Smooth muscle cell (in vitro differentiated cells): ENCODE data around the gene TMF1. TPM values are rescaled to one million over a fixed set of nuclear protein-coding genes. Genes with fewer than 3 reads are reported as not detected.
A peak's percentile ranks its signal among the peaks of the same experiment; 100 is the strongest.

ENCODE experiments used
- DNase-seq: peaks from one replicate; lab custom pipeline; 2025; ENCODE audit not compliant: unreplicated experiment; lab: John Stamatoyannopoulos, UW
- H2AFZ ChIP-seq: fragments of 200-600 bp; sonication (generic); 2 replicates; pipeline ENCODE4 v1.6.0; 2016; ENCODE audit warnings: antibody characterized with exemption, low read depth, mild to moderate bottlenecking
- H3F3A ChIP-seq: fragments of 200-600 bp; sonication (generic); 2 replicates; pipeline ENCODE4 v1.6.0; 2017; ENCODE audit warnings: antibody characterized with exemption, low read depth
- H3K27ac ChIP-seq: fragments of 200-600 bp; sonication (generic); 2 replicates; pipeline ENCODE4 v1.5.1; 2016; ENCODE audit warnings: low read depth, mild to moderate bottlenecking
- H3K27me3 ChIP-seq: fragments of 200-600 bp; sonication (generic); 2 replicates; pipeline ENCODE4 v1.6.1; 2016; ENCODE audit warnings: low read depth, mild to moderate bottlenecking
- H3K36me3 ChIP-seq: fragments of 200-600 bp; sonication (generic); 2 replicates; pipeline ENCODE4 v1.5.1; 2016; ENCODE audit warnings: low read depth
- H3K4me1 ChIP-seq: fragments of 200-600 bp; sonication (generic); 2 replicates; pipeline ENCODE4 v1.5.1; 2016; ENCODE audit warnings: low read depth
- H3K4me2 ChIP-seq: fragments of 200-600 bp; sonication (generic); 2 replicates; pipeline ENCODE4 v1.6.0; 2016; ENCODE audit warnings: mild to moderate bottlenecking
- H3K4me3 ChIP-seq: fragments of 200-600 bp; sonication (generic); 2 replicates; pipeline ENCODE4 v1.5.1; 2016; ENCODE audit warnings: mild to moderate bottlenecking
- H3K79me2 ChIP-seq: fragments of 200-600 bp; sonication (generic); 2 replicates; pipeline ENCODE4 v1.6.0; 2016; ENCODE audit warnings: low read depth, mild to moderate bottlenecking
- H3K9ac ChIP-seq: fragments of 200-600 bp; sonication (generic); 2 replicates; pipeline ENCODE4 v1.6.0; 2016; ENCODE audit warnings: low read depth
- H3K9me3 ChIP-seq: fragments of 200-600 bp; sonication (generic); replicated peaks from 2 replicates; pipeline ENCODE4 v1.5.1; 2016; ENCODE audit warnings: low read depth
- H4K20me1 ChIP-seq: fragments of 200-600 bp; sonication (generic); 2 replicates; pipeline ENCODE4 v1.6.0; 2016; ENCODE audit warnings: low read depth
- WGBS: methylation state at CpG from one replicate; pipeline ENCODE4 v1.1.7; 2016; ENCODE audit warnings: low lambda C conversion rate; 5-methylcytosine and 5-hydroxymethylcytosine counted together
- polyA plus RNA-seq: library from polyadenylated mRNA; unstranded; fragments of >200 nt; fragmentation: Nextera tagmentation; extraction: Ambion mirVana; gene quantifications from 2 replicates; pipeline ENCODE4 v1.2.1, GENCODE V29; 2016
- total RNA-seq: library from RNA; depleted of rRNA; stranded (reverse); fragments of >200 nt; gene quantifications from 2 replicates; pipeline ENCODE4 v1.2.3, GENCODE V29; 2014
- TF ChIP-seq, protein P1 (sequence below): fragments of 200-600 bp; sonication (generic); IDR thresholded peaks from 2 replicates; pipeline ENCODE4 v1.5.1; 2017; ENCODE audit warnings: borderline replicate concordance, mild to moderate bottlenecking, antibody characterized with exemption; ENCODE audit not compliant: insufficient read depth, poor library complexity, severe bottlenecking

TMF1 gene
- total and polyA plus RNA-seq, 2 experiments from 2014 or later, result 28.9 to 63.0 TPM

DNA sequence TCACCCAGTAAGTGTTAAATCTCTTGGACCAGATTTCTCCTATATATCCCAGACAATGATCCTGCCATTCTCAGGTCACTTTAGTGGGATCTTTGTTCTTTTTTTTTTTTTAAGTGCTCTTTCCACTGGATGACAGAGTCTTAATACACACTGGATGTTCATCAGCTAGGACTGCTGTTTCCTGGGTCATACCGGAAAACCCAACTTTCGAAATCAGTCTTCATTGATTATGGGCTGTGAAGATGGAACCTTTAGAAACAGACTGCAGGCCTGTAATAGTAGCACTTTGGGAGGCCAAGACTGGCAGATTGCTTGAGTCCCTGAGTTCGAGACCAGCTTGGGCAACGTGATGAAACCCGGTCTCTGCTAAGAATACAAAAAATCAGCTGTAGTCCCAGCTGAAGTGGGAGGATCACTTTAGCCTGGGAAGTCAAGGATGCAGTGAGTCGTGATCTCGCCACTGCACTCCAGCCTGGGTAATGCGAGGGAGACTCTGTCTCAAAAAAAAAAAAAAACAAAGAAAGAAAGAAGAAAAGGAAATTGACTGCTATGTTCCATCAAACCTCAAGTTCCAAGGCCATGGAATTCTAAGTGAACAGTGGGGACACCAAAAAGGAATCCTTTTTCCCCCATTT, 40.9 kb downstream of the TMF1 start:
- Histone ChIP-seq H3F3A (peaks cover 7% of the 10 kb centered on the region), H3K4me3 (no peak overlapping the region), H4K20me1 (no peaks in the 10 kb centered on the region), H3K9ac (no peak overlapping the region), H3K36me3 (peaks cover 19% of the 10 kb centered on the region), H3K4me2 (no peak overlapping the region), H3K27ac (peak overlapping the region; percentile 92), H2AFZ (no peak overlapping the region), H3K4me1 (peaks cover 18% of the 10 kb centered on the region), H3K9me3 (no peaks in the 10 kb centered on the region), H3K79me2 (no peaks in the 10 kb centered on the region), H3K27me3 (no peaks in the 10 kb centered on the region)
- TF ChIP-seq, protein P1, sequence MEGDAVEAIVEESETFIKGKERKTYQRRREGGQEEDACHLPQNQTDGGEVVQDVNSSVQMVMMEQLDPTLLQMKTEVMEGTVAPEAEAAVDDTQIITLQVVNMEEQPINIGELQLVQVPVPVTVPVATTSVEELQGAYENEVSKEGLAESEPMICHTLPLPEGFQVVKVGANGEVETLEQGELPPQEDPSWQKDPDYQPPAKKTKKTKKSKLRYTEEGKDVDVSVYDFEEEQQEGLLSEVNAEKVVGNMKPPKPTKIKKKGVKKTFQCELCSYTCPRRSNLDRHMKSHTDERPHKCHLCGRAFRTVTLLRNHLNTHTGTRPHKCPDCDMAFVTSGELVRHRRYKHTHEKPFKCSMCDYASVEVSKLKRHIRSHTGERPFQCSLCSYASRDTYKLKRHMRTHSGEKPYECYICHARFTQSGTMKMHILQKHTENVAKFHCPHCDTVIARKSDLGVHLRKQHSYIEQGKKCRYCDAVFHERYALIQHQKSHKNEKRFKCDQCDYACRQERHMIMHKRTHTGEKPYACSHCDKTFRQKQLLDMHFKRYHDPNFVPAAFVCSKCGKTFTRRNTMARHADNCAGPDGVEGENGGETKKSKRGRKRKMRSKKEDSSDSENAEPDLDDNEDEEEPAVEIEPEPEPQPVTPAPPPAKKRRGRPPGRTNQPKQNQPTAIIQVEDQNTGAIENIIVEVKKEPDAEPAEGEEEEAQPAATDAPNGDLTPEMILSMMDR, result no peak
- 91% methylated on average over 8 of the region's 8 CpGs for WGBS
- DNase-seq, result no peak

DNA sequence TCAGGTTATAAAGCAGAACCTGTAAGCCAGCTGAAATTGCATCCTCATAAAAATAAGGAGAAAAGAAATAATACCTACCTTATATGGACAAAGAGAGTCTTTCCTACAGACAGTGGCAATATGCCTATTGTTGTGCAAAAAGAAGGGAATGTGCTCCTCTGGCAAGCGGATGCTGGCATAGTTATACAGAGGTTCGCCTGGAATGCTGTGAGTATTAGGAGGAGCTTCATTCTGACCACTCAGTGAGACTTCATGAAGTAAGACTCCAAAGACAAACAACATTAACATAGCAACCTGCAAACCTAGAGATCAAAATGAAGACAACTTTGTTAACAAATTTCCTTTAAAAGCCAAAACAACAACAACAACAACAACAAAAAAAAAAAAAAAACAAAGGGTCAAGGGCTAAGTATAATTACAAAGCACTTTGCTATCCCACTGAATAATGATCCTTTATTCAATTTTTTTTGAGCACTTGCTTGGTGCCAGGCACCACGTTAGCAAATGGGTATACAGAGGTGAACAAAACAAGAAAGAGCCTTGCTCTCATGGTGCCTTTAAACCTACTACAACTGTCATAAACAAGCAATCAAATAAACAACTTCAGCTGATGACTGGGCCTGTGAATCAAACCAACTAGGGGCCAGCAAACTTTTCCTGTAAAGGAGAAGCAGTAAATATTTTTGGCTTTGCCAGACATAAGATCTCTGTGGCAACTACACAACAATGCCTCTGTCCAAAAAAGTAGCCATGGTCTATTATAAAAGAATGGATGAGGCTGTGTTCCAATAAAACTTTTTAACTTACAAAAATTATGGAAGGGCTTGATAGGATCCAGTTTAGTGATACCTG, 42.3 kb downstream of the TMF1 start:
- H2AFZ ChIP-seq, result no peak overlapping the region
- H3K79me2 ChIP-seq, result no peaks in the 10 kb centered on the region
- no peaks in the 10 kb centered on the region for H4K20me1 ChIP-seq
- no peaks in the 10 kb centered on the region for H3K9me3 ChIP-seq
- H3K27me3 ChIP-seq, result no peaks in the 10 kb centered on the region
- peaks cover 24% of the 10 kb centered on the region for H3K36me3 ChIP-seq
- H3K4me1 ChIP-seq, result peaks cover 18% of the 10 kb centered on the region
- no peak overlapping the region for H3K4me2 ChIP-seq
- WGBS, result 42% methylated on average over 3 of the region's 3 CpGs
- no peak for DNase-seq
- no peak overlapping the region for H3K9ac ChIP-seq
- no peak overlapping the region for H3K4me3 ChIP-seq
- TF ChIP-seq, protein P1, result no peak
- no peaks in the 10 kb centered on the region for H3F3A ChIP-seq
- no peak overlapping the region for H3K27ac ChIP-seq

DNA sequence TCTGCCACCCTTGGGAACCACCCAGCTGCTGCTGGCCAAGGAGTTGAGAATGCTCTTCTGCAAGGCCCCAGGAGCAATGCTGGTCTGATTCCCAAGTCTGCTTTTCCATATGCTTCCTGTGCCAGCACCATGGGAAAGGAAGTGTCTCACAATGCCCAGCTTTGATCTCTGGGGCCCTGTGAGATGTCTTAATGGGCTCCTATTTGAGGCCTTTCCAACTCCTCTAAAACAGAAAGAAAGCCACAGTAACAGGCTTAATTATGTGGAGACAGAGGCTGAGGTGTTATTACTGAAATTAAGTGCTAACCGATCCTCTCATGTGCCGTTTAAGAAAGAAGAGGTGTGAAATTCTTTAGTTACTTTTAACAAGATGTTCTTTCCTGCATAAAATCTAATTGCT, 43.2 kb downstream of the TMF1 start:
- no peak overlapping the region for H3K4me3 ChIP-seq
- peaks cover 24% of the 10 kb centered on the region for H3K36me3 ChIP-seq
- no peaks in the 10 kb centered on the region for H3K79me2 ChIP-seq
- H3K9ac ChIP-seq, result no peak overlapping the region
- DNase-seq, result no peak
- H3K9me3 ChIP-seq, result no peaks in the 10 kb centered on the region
- H3F3A ChIP-seq, result no peaks in the 10 kb centered on the region
- peaks cover 18% of the 10 kb centered on the region for H3K4me1 ChIP-seq
- no peaks in the 10 kb centered on the region for H4K20me1 ChIP-seq
- WGBS, result 29% methylated on average over 2 of the region's 2 CpGs
- H2AFZ ChIP-seq, result no peak overlapping the region
- H3K4me2 ChIP-seq, result no peak overlapping the region
- H3K27ac ChIP-seq, result no peak overlapping the region
- H3K27me3 ChIP-seq, result no peaks in the 10 kb centered on the region
- TF ChIP-seq, protein P1, result no peak
